GM18511 (cell line): ENCODE data around the gene KRT7.

Experiments
- ATAC-seq: cut with Tn5 transposase; IDR thresholded peaks from one replicate; pipeline ENCODE4 v1.9.1; 2021; ENCODE audit warnings: mild to moderate bottlenecking, moderate library complexity; ENCODE audit not compliant: unreplicated experiment

The KRT7 gene

DNA sequence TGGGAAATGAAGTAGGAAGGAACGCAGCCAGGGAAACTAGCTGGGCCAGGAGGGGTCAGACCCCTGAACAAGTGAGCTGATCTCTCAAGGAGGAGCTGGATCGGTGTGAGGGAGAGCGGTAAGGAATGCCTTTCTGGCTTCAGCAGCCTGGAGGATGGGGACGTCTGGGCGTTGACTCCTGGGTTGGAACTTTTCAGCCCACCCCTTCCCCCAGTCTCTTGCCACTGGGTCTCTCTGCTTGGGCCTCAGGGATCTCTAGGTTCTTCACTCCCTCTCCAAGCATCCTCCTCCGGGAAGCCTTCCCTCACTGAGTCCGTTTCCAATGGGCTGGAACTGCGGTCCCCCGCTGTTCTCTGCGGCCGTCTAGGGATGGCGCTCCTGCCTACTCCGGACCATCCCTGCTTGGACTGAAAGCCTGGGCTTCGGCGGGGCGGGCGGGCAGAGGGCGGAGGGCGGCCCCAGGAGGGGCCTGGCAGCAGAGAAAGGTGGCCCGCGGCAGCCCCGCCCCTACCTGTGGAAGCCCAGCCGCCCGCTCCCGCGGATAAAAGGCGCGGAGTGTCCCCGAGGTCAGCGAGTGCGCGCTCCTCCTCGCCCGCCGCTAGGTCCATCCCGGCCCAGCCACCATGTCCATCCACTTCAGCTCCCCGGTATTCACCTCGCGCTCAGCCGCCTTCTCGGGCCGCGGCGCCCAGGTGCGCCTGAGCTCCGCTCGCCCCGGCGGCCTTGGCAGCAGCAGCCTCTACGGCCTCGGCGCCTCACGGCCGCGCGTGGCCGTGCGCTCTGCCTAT lies at the start of gene KRT7:
KRT7 (plus strand) TSS at position 570 of the 788 bp plus-strand sequence; CDS start at position 624, 54 bp downstream.
- ATAC-seq, result no peak

DNA sequence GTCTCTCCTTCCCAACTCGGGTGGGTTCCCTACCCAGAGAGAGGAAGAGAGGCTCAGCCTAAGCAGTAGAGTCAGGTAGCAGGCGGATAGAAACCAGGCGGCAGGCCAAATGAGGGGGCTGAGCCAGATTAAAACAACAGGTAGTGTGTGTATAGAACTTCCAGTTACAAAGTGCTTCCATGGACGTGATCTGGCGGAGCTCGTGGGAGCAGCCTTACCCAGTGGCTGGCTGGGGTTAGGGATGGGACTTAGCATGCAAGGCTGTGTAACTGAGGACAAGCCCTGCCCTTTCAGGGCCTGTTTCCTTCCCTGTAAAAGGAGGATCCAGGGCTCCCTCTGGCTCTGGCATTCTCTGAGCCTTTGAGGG lies 49.5 kb upstream of the KRT7 start:
- ATAC-seq, result no peak

DNA sequence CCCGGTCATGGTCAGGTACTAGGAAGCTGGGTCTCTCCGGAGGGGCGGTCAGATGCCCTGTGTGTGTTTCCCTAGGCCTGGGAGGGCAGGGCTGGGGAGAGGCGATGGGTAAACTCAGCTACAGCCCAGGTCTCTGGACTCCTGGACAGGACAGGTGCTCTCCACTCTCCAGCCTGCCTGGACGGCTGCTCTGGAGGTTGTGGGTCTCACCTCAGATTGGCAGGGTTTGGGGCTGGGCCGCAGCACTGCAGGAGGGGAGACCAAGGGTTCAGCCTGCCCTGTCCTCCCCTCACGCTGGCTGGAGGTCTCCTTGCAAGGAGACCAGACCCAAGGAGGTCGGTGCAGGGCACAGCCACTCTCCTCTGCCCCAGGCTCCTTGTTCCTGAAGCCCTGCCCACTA lies 49.1 kb upstream of the KRT7 start:
- no peak for ATAC-seq

DNA sequence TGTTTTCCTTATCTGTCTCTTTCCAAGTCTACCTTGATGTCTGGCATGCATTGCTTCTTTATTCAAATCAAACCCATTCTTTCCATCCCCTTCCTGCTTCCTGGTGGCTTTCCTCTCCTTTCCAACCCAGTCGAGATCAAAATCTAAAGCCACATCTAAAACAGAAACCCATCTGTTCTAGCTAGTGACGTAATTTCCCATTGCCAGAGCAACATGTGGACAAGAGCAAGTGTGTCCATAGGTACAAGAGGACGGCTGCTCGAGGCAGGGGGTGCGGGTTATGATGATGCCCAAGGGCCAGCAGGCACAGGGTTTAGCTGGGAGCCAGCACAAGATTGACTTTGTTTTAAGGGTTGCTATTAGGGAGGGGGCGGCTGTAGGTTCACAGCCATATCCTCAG lies 48.2 kb upstream of the KRT7 start:
- ATAC-seq, result no peak

DNA sequence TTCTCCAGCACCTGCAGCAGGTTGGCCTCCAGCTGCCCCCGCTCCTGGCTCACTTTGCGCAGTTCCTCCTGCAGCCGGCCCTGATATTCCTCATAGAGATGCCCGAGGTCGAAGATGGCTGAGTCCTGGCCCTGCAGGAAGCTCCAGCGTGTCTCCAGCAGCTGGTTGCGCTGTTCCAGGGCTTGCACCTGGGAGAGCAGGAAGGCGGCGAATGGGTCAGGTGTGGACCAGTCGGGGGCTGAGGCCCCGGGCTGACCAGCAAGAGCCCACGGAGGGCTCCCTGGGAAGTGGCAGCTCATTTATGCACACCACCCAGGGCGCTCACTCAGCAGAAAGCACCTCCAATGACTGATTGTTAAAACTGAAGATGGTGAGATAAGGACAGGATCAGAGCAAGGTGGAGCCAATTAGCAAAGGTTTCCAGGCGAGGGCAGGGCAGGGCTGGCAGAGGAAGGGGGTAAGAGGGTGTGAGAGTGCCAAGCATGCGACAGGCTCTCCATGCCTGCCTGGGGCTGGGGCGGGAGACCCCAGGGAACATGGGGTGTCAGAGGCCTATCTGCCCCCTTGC lies 47.6 kb upstream of the KRT7 start:
- ATAC-seq, result no peak

DNA sequence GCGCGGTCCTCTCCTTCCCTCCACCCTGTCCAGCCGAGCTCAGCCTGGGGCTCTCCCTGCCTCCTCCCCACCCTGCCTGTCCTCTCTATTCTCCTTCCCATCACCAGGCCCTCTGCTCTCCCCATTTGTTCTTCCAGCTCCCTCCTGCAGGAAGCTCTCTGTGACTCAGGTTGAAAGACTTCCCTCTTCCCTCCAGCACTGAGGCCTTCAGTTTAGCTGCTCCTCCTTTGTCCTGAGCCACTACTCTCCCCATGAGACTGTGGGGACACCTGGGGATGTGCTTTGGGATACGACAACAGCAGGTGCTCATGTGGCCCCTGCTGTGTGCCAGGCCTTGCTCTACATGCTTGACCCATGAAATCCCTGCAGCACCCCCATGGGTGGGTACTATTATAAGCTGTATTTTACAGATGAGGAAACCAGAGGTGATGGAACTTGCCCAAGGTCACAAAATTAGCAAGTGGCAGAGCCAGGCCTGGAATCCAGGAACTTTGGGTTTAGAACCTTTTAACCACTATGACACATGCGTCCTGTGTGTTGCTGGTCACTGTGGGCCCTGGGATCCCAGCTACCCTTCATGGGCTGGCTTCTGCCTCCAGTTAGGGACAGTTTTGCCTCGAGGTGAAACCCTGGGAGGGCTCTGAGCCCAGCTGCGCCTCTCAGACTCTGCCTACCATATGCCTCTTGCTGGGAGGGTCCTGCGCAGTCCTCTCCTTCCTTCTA lies 46.8 kb upstream of the KRT7 start:
- ATAC-seq, result no peak

DNA sequence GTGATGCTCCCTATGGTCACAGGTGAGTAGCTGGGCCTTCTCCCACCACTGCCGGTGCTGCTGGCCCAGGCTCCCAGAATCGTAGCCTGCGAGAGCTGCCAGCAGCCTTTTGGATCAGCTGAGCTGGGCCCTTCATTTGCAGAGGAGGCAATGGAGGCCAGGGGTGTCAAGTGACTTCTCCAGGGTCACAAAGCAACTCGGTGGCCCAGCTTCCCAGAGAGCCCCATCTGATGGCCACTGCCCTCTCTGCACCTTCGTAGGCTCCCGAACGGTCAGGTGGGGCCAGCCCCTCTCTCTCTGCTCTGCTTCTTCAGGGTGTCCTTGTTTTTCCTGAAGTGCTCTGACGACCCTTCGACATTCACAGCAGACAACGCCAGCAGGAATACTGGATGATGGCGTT lies 45.8 kb upstream of the KRT7 start:
- no peak for ATAC-seq

DNA sequence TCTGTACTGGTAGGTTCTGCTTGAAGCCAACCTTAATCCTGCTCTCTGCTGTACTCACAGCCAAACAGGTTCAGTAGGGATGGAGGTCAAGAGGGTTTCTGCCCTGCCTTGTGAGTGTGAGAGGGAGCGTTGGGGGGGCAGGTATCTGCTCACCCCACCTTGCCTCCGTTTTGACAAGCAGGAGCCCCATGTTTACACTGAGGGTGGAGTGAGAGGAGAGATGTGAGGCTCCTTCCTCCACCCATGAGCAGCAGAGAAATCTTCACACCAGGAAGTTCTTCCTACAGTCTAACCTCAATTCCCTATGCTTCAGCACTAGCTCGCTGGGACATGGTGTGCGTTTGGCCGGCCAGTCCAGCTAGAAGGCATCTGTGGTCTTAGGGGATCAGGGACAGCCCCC lies 45.4 kb upstream of the KRT7 start:
- ATAC-seq, result no peak

DNA sequence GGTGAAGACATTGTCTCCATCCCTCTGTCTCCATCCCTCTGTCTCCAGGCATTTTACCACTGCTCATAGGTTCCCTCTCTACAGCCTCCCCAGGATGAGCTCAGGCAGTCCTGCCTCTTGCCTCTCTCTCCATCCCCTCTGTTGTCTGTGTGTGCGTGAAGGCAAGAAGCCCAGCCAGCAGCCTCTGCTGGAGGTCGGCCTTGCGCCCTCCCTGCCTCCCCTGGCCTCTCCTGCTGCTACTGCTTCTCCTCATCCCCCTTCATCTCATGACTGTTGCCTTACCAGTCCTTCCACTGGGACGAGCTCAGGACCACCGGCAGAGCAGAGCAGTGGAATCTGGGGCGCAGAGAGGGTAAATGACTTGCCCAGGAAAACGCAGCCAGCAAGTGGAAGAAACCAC lies 44.4 kb upstream of the KRT7 start:
- ATAC-seq, result no peak

DNA sequence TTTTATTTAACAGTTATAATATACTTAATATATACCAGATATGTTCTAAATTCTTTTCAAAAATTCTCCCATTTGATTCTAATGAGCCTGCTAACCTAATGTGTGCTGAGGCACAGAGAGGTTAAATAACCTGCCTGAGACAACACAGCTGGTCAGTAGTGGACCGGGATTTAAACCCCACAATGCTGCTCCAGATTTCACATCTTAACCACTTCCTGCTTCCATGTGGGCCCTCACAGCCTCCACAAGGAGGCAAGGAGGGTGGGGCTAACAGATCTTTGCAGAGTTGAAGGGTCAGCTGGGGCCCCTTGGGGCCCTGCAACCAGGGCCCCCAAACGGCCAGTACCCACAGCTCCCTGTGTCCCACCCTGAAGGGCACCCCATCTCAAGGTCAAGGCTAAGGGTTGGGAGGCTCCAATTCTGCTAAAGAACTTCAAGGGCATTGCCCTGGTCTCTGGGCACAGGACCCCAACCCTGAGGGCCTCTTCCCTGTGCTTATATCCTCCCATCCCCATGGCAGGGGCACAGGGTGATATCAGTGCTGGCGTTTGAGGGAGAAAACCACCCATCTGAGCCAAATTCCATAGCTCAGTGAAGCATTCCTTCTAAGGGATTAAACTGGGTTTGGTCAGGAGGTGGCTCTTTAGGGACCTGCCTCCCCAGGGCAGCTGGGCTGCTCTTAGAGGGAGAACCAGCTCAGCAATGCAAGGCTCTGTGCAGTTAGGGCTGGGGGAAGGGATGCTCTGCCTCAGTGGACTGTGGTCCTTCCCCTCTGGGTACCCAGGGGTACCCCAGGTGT lies 43.5 kb upstream of the KRT7 start:
- no peak for ATAC-seq

DNA sequence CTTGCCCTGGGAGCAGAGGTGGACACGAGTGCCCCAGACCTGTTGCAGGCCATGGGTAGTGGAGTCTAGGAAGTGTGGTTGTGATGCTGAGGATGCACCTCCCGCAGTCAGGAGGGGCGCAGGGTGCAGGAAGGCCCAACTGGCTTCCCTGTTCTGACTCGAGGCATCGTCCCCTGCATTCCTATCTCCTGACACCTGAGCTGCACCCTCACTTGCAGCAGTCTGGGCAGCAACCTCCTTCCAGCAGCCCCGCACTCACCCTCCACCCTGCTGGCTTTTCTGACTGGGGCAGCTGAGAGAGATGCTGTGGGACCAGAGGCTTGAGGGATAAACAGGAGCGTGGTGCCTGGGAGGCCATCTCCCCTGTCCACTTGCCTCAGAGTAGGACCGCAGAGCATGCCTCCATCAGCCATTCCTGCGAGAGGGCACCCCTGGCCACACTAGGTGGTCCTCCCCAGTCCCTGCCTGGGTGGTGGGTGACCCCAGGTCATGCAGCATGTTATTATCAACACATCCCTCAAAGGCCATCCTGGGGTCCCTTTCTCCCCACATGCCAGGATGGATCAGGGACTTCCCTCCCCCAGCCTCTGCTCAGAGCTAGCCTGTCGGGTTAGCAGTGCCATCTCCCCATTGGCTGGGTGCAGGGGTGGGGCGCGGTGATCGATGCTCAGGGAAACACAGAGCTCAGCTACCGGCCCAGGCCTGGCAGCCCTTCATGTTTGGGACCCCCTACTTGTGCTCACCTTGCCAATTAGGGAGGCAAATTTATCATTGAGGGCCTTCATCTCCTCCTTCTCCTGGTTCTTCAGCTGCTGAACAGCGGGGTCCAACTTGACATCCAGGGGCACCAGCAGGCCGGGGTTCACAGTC lies 41.9 kb upstream of the KRT7 start:
- no peak for ATAC-seq

DNA sequence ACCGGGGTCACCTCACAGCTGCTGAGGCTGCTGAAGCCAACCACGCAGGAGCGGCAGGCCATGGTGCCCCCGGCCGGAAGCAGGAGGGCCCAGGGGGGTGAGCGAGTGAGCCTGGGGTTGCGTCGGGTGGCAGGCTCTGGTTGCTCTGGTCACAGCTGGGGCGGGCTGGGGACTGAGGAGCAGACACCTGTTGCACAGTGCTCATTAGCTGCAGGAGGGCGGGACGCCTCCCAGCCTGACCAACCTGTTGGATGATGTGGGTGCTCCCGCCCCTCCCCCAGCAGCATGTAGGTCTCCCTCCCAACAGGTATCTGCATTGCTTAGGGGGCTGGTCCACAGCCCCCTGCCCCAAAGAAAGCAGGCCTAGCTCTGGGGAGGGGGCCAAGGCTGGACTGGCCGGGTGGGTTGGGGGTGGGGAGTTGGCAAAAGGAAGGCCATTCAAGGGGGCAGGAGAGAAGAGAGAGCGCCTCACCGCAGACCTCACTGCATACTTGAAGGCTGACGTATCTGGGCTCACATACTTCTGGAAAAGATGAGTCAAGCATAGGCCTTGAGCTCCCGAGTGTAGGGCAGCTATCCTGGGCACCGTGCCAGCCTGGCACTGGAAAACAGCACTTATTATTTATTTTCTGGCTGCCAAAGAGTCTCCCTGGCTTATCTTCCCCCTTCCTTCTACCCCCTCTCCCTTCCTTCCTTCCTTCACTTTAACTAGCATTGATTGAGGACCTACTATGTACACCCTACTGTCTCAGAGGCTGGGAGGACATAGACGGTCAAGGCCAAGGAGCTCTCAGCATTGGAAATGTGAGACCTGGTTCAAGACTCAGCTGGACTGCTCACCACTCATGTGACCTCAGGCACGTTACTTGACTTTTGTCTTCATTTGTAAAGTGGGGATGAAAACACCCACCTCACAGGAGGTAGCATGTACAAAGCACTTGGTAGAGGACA lies 40.9 kb upstream of the KRT7 start, which contains the start of gene KRT80:
KRT80 (minus strand) TSS at position 174 of the 951 bp plus-strand sequence; CDS start at position 62, 112 bp downstream.
- ATAC-seq, result no peak

DNA sequence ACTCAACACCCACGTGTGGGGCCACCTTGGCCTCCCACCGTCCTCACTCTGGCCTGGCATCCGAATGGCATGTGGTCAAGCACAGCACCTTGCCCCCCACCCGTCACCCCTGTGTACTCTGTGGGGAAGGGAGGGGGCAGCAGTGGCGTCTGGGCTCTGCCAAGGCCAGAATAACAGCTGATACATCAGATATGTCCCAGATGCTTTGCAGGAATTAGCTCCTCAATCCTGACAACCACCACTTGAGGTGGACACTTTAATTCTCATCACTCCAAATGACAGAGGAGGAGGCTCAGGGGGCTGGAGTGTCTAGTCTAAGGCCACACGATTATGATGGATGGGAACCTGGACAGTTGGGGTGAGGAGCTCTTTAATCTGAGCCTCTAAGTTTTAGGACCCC lies 39.5 kb upstream of the KRT7 start:
- ATAC-seq, result no peak

DNA sequence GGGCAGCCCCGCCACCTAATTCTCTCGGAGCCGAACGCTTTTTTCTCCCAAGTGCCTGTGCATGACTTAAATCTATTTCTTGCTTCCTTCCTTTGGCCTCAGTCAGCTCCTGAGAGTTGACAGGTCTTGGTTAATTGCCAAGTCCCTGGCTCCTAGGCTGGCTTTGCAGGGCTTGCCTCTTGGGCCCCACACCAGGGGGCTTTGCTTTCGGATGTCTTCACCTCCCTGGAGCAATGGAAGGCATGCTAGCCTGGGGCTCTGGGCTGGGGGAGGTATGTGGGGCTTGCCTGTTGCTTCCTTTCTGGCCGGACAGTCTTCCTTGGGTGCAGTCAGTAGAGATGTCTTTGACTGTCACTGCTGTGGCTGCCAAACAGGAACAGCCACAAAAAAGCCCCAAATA lies 39.1 kb upstream of the KRT7 start:
- no peak for ATAC-seq

DNA sequence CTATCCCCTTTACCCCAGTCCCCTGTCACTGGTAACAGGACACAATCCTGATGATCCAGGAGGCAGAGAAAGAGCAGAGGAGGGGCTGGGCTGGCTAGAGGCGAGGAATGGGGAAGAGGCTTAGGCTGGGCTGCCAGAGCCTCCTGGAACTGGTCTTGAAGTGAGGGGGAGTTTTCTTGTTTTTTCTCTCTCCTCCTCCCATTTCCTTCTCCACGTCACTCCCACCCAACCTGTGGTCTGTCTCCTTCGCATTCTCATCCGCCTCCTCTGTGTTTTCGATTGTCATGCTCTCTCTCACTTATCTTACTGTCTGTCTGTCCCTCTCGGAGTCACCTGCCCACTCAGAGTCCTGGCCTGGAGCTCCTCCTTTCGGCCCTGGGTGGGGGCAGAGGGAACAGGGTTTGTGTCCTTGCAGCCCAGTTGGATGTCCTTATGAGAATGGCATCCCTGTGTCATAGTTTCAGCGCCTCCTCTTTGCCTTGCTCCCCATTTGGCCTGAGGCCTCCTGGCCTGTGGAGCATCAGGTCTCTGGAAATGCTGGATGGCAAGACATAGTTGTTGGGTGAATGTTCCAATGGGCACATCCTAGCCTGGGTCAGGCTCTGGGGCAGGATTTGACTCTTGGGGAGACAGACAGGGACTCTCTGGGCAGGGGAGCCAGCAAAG lies 37.8 kb upstream of the KRT7 start:
- ATAC-seq, result no peak

DNA sequence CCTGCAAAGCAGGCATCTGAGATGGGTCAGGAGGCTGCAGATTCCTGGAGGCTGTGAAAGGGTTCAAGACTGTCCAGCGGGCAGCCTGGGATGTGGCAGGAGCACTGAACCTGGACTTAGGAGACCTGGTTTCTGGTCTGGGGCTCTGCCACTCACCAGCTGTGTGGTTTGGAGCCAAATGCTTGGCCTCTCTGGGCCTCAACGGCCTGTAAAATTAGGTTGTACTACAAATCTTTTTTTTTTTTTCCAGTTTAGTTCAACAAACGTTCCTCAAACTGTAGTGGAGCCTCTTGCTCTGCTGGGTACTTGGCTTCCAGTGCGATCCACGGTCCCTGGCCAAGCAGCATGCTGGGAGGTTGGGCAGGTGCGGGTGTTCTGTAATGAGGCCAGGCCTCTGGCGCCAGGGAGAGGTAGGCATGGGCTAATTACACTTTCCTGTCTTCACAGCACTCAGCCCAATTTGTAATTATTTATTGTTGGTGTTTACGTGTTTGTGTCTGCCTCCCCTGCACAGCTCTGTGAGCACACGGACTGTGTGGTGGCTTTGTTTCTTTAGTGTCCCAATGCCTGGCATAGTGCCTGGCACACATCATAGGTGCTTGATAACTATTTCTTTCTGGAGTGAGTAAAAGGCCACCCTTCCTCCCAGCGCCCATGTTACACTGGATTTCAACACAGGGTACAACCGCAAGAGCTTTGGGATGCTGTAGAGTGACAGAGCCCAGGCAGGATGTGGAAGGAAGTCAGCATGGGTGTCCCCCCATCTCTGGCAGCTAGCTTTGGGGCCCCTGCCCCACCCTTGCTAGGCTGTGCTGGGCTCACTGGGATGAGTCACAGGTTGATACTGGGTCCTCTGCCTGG lies 35.4 kb upstream of the KRT7 start:
- ATAC-seq, result no peak

DNA sequence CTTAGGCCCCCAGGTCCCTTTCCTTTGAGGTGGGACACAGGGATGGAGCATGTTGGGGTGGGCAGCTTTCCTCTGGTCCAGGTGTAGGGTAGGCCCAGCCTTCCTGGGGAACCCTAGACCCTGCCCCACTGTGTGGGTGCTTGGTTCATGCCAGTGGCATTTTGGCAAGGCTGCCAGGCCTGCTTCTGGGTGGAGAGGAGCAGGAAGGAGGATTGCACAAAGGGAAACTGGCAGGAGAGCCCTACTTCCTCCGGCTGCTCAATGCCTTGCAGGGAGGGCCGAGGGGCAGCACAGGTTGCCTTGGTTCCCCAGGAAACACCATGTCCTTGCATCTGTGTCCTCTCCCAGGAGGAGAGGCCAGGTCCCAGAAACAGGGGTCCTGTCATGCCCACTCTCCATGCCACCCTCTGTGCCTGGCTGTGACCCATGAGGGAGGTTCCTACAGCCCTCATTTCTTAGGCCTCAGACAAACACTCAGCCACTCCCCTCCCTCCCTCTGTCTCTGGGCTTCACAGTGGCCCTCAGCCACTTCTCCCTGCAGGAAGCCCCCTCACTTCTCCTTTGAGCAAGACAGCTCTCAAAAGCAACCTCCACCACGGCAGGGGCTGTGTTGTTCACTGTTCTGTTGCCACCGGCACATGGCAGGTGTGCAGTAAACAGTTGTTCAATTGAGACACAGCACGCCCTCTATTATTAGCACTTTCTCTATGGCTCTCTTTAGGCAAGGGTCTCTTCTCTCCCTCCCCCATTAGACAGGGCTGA lies 34.4 kb upstream of the KRT7 start:
- ATAC-seq, result no peak
